Measurements from ENCODE around the gene DRAM2. TPM values are rescaled to one million over a fixed set of nuclear protein-coding genes. Genes with fewer than 3 reads are reported as not detected.

DRAM2 gene
- total RNA-seq, result 46.4 and 53.2 TPM in 2 replicates

DNA sequence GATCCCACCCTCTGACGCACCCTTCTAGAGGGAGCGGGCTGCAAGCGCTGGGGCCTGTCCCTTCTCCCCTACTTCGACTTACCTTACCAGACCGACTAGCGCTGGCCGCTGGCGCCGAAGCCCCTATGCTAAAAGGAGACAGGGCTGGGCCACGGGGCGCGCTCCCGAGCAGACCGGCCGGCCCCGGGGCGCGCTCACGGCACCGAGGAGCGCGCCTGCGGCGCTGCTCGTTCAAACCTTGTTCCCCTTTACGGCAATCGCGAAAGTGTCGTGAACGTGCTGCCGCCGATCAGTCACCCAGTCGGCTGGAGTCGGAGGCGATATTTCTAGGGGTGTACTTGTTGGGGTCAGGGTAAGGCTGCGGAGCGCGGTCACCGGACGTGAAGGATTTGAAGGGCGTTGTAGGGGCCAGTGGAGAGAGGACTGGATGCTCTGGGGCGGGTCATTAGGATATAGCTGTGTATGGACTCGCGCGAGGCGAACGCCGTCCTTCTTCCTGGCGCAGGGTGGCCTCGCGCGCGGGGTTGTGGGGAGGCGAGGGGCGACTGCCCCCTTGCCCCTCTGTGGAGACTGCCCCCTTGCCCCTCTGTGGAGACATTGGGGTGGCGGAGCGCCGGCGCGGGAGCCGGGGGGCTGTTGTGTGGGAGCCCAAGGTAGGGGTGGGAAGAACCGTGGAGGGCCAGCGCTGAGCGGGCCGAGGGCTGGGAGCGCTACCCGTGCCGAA is at the start of gene DRAM2, which contains the start of gene CEPT1:
Gene DRAM2 (minus strand): TSS at position 138 of the 724 bp plus-strand sequence. CDS start 8,539 bp downstream, outside the sequence.
Gene CEPT1 (plus strand): TSS at position 268 of the 724 bp plus-strand sequence. CDS start 7,492 bp downstream, outside the sequence.
- H3K4me3 ChIP-seq (ENCODE audit: low read depth, low read length), result peak within 1 kb of the TSS; percentile 95
- TF ChIP-seq, protein P1, sequence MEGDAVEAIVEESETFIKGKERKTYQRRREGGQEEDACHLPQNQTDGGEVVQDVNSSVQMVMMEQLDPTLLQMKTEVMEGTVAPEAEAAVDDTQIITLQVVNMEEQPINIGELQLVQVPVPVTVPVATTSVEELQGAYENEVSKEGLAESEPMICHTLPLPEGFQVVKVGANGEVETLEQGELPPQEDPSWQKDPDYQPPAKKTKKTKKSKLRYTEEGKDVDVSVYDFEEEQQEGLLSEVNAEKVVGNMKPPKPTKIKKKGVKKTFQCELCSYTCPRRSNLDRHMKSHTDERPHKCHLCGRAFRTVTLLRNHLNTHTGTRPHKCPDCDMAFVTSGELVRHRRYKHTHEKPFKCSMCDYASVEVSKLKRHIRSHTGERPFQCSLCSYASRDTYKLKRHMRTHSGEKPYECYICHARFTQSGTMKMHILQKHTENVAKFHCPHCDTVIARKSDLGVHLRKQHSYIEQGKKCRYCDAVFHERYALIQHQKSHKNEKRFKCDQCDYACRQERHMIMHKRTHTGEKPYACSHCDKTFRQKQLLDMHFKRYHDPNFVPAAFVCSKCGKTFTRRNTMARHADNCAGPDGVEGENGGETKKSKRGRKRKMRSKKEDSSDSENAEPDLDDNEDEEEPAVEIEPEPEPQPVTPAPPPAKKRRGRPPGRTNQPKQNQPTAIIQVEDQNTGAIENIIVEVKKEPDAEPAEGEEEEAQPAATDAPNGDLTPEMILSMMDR (conservative IDR thresholded peaks at IDR 0.05; ENCODE audit: low read depth, low read length), result no peak
- DNase-seq (ENCODE audit: low read depth), result peak; percentile 68

- no peak for DNase-seq (ENCODE audit: low read depth)
- no peak overlapping the region for H3K4me3 ChIP-seq (ENCODE audit: low read depth, low read length)
- TF ChIP-seq, protein P1 (conservative IDR thresholded peaks at IDR 0.05; ENCODE audit: low read depth, low read length), result no peak
Observed at GRCh38 chr1:111184663-111185062, 44.8 kb upstream of the DRAM2 start.

- no peak overlapping the region for H3K4me3 ChIP-seq (ENCODE audit: low read depth, low read length)
- DNase-seq (ENCODE audit: low read depth), result no peak
- TF ChIP-seq, protein P1 (conservative IDR thresholded peaks at IDR 0.05; ENCODE audit: low read depth, low read length), result no peak
Observed at GRCh38 chr1:111183308-111184069, 43.6 kb upstream of the DRAM2 start.

DNA sequence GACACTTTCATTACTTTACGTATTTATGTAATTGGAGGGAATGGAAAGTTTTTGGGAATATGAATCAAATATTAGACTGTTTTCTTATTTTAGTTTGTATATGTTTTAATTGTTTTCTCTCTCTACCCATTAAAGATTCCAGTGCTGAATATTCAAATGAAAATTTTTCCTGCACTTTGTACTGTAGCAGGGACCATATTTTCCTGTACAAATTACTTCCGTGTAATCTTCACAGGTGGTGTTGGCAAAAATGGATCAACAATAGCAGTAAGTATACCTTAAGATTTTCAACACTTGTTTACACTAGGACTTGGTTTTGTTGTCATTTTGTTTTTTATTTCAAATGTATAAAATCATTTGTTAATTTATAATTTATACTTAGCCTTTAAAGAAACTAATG is 42.2 kb upstream of the DRAM2 start:
- TF ChIP-seq, protein P1 (conservative IDR thresholded peaks at IDR 0.05; ENCODE audit: low read depth, low read length), result no peak
- H3K4me3 ChIP-seq (ENCODE audit: low read depth, low read length), result no peak overlapping the region

DNA sequence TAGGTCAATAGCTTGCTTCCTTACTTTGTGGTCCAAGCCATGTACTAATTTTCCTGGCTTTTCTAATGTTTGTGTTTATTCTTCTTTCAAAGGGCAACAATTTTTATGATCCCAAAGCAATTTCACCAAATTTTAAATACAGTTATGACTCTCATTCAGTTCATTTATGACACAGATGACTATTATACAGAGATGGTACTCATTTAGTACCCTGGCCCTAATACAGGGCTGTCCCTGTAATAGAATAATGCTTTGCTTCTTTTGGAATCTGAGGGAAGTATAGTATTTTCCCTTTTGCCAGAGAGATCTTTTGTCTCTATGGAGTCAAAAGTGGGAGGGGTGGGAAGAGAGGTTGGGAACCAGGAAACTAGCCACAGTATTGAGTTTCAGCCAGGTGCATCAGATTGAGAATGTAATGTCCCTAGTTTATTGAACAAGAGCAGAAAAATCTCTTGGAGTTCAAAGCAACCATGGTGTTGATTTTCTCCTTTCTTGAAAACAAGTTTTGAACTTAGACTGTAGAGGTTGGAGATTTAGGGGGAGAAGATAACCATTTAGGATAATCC is 40.2 kb upstream of the DRAM2 start:
- TF ChIP-seq, protein P1 (conservative IDR thresholded peaks at IDR 0.05; ENCODE audit: low read depth, low read length), result no peak
- DNase-seq (ENCODE audit: low read depth), result no peak
- no peak overlapping the region for H3K4me3 ChIP-seq (ENCODE audit: low read depth, low read length)

More for the DNA sequence above, 42.2 kb upstream of the DRAM2 start:
- no peak for DNase-seq (ENCODE audit: low read depth)

DNA sequence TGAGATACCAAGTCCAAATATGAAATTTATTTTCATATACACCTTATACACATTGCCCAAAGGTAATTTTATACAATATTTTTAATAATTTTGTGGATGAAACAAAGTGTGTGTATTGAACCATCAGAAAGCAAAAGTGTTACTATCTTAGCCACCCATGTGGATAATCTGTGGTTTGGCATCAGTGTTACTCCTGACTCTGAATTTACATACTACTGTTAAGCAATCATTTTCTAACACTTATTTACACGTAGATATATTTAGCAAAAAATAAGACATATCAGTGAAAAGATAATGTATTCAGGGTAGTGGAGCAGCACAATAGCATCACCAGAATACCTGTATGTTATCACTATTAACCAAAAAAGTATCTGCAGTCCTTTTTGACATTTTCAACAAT is 36.8 kb upstream of the DRAM2 start:
- TF ChIP-seq, protein P1 (conservative IDR thresholded peaks at IDR 0.05; ENCODE audit: low read depth, low read length), result no peak
- no peak for DNase-seq (ENCODE audit: low read depth)

More for the DNA sequence above, 36.8 kb upstream of the DRAM2 start:
- H3K4me3 ChIP-seq (ENCODE audit: low read depth, low read length), result no peak overlapping the region
